Thymus (tissue), 11 donors: Measurements from ENCODE around the gene WDR49. TPM values are rescaled to one million over a fixed set of nuclear protein-coding genes. Genes with fewer than 3 reads are reported as not detected.

ENCODE experiments used
- DNase-seq, 9 donors: peaks; one replicate each; pipeline ENCODE4 v3.0.0-alpha.2; 2013; ENCODE audit warnings: low spot score in 9 of 9, low read depth in 6 of 9, missing footprints in 1 of 9
- H3K27ac ChIP-seq, 2 donors: one replicate each; pipeline ENCODE4 v1.5.1; 2013; ENCODE audit warnings: control low read depth in 1 of 2, low read depth in 1 of 2, low read length in 1 of 2, mild to moderate bottlenecking in 1 of 2, moderate library complexity in 1 of 2
- H3K27me3 ChIP-seq, 2 donors: one replicate each; pipeline ENCODE4 v1.5.1; 2013; ENCODE audit warnings: low read length in 1 of 2; ENCODE audit not compliant: control insufficient read depth in 2 of 2, insufficient read depth in 1 of 2
- H3K36me3 ChIP-seq, 2 donors: one replicate each; pipeline ENCODE4 v1.5.1; 2013; ENCODE audit warnings: low read length in 1 of 2, mild to moderate bottlenecking in 1 of 2, moderate library complexity in 1 of 2; ENCODE audit not compliant: control insufficient read depth in 2 of 2, insufficient read depth in 2 of 2
- H3K4me1 ChIP-seq, 2 donors: one replicate each; pipeline ENCODE4 v1.5.1; 2013; ENCODE audit warnings: low read length in 2 of 2; ENCODE audit not compliant: control insufficient read depth in 2 of 2, insufficient read depth in 2 of 2
- H3K4me3 ChIP-seq, 2 donors: one replicate each; pipeline ENCODE4 v1.5.1; 2013; ENCODE audit warnings: low read length in 2 of 2, control low read depth in 1 of 2, mild to moderate bottlenecking in 1 of 2
- H3K9me3 ChIP-seq, 2 donors: one replicate each; pipeline ENCODE4 v1.5.1; 2013; ENCODE audit warnings: low read length in 1 of 2, mild to moderate bottlenecking in 1 of 2; ENCODE audit not compliant: control insufficient read depth in 2 of 2, insufficient read depth in 1 of 2
- WGBS: extraction: QIAGEN DNeasy Blood & Tissue Kit; methylation state at CpG from one replicate; pipeline ENCODE4 v1.1.7; 2013; 5-methylcytosine and 5-hydroxymethylcytosine counted together
- polyA plus RNA-seq: library from polyadenylated mRNA; stranded (reverse); fragments of 200-250 nt; gene quantifications from one replicate; pipeline ENCODE4 v1.2.3, GENCODE V29; 2013
- total RNA-seq: library from RNA; stranded (reverse); fragments of 120-200 nt; gene quantifications from one replicate; pipeline ENCODE4 v1.2.4, GENCODE V29; 2013
- donor health status: healthy.

Gene WDR49
- total and polyA plus RNA-seq, 2 donors = 0.14 to 0.90 TPM

DNA sequence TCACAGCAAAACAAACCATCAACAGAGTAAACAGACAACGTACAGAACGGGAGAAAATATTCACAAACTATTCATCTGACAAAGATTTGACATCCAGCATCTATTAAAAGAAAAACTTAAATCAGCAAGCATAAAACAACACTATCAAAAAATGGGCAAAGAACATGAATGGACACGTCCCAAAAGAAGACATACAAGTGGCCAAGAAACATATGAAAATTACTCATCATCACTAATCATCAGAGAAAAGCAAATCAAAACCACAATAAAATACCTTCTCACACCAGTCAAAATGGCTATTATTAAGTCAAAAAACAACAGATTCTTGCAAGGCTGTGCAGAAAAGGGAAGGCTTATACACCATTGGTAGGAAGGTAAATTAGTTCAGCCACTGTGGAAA lies 166.2 kb downstream of the WDR49 start:
- Histone ChIP-seq H3K9me3 (no peaks in the 10 kb centered on the region), H3K4me3 (no peak overlapping the region), H3K27ac (no peak overlapping the region), H3K27me3 (no peaks in the 10 kb centered on the region), H3K4me1 (no peaks in the 10 kb centered on the region), H3K36me3 (no peaks in the 10 kb centered on the region)
- DNase-seq = no peak
- WGBS = 93% methylated on average over 3 of the region's 3 CpGs

DNA sequence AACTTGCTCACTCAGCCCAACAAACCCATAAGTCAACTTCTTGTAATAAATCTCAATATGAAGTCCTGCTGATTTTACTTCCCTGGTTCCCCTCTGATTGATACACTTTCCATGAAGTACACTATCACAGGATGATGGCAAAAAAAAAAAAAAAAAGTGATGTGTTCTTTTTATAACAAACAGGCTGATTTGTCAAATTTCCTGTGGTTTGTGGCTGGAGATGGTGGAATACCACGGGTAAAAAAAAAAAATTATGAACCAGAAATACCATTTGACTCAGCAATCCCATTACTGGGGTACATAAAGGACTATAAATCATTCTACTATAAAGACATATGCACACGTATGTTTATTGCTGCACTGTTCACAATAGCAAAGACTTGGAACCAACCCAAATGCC lies 169.2 kb downstream of the WDR49 start:
- H3K27ac ChIP-seq = no peak overlapping the region
- no peaks in the 10 kb centered on the region for H3K4me1 ChIP-seq
- no peak overlapping the region for H3K4me3 ChIP-seq
- 19% methylated on average over 2 of the region's 2 CpGs for WGBS
- H3K27me3 ChIP-seq = no peaks in the 10 kb centered on the region
- H3K9me3 ChIP-seq = no peaks in the 10 kb centered on the region
- no peak for DNase-seq
- H3K36me3 ChIP-seq = no peaks in the 10 kb centered on the region

DNA sequence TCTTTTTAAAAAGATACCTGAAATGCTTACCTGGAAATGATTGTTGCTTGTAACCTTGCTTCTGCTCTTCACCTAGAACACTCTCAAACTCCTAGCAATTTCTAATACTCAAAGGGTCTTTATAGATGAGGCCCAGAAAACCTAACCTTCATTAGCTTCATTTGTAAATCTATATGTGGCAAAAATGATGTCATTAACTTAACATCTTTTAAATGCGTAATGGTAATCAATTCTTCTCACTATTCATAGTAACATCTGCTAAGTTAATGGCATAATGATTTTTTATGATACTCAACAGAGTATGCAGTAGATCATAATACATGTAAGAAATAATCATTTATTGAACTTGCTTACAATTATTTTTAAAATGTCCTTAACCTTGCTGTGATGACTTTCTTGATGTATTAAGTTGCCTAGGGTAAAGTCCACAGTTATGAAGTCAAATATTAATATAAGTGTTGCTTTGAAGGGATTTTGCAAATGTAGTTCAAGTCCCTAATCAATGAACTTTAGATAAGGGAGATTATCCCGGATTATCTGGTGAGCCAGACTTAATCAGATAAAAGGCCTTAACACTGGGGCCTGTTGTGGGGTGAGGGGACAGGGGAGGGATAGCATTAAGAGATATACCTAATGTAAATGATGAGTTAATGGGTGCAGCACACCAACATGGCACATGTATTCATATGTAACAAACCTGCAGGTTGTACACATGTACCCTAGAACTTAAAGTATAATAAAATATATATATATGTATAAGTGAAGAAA lies 169.8 kb downstream of the WDR49 start:
- 95% methylated on average over 2 of the region's 2 CpGs for WGBS
- no peak for DNase-seq
- Histone ChIP-seq H3K36me3 (no peaks in the 10 kb centered on the region), H3K4me1 (no peaks in the 10 kb centered on the region), H3K27ac (no peak overlapping the region), H3K4me3 (no peak overlapping the region), H3K9me3 (no peaks in the 10 kb centered on the region), H3K27me3 (no peaks in the 10 kb centered on the region)

DNA sequence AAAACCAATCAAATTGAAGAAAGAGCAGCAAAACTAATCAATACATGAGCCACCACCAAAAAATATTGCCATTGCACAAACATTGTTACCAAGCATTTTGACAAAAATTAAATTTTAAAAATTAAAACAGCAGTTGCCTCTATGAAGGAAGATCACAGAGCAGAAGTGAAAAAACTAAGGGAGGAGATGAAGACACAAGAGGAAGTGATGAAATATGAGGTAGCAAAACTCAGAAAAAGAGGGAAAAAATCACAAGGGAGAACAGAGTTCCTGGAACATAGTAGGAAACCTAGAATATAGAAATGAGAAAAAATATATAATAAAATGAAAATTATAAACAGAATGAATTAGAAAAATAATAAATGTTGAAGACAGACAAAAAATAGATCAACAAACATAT lies 172.6 kb downstream of the WDR49 start:
- no peaks in the 10 kb centered on the region for H3K36me3 ChIP-seq
- no peak for DNase-seq
- no peak overlapping the region for H3K27ac ChIP-seq
- H3K4me1 ChIP-seq = no peaks in the 10 kb centered on the region
- no peaks in the 10 kb centered on the region for H3K9me3 ChIP-seq
- H3K27me3 ChIP-seq = no peaks in the 10 kb centered on the region
- no peak overlapping the region for H3K4me3 ChIP-seq

- 98% methylated on average over 2 of the region's 2 CpGs for WGBS
- Histone ChIP-seq H3K9me3 (no peaks in the 10 kb centered on the region), H3K4me1 (no peaks in the 10 kb centered on the region), H3K4me3 (no peak overlapping the region), H3K27ac (no peak overlapping the region), H3K27me3 (no peaks in the 10 kb centered on the region), H3K36me3 (no peaks in the 10 kb centered on the region)
- no peak for DNase-seq
Observed at GRCh38 chr3:167480748-167481147, 173.0 kb downstream of the WDR49 start.

- no peaks in the 10 kb centered on the region for H3K36me3 ChIP-seq
- no peak for DNase-seq
- H3K9me3 ChIP-seq = no peaks in the 10 kb centered on the region
- no peaks in the 10 kb centered on the region for H3K27me3 ChIP-seq
- WGBS = 99% methylated on average over 4 of the region's 4 CpGs
- H3K27ac ChIP-seq = no peak within 1 kb of the TSS
- H3K4me1 ChIP-seq = no peaks in the 10 kb centered on the region
- H3K4me3 ChIP-seq = no peak within 1 kb of the TSS
Observed at GRCh38 chr3:167473863-167474262, 179.9 kb downstream of the WDR49 start, which contains the start of gene SERPINI2. Gene SERPINI2, minus strand, starts transcription at chr3:167474042. Its CDS starts 2,208 bp downstream, at chr3:167471834.

GRCh38 chr3:167469381-167469780 lies 184.4 kb downstream of the WDR49 start:
- Histone ChIP-seq H3K27me3 (no peaks in the 10 kb centered on the region), H3K36me3 (no peaks in the 10 kb centered on the region), H3K4me3 (no peak overlapping the region), H3K9me3 (no peaks in the 10 kb centered on the region), H3K4me1 (no peaks in the 10 kb centered on the region), H3K27ac (no peak overlapping the region)
- WGBS = 83% methylated on average over 3 of the region's 3 CpGs
- DNase-seq = no peak

DNA sequence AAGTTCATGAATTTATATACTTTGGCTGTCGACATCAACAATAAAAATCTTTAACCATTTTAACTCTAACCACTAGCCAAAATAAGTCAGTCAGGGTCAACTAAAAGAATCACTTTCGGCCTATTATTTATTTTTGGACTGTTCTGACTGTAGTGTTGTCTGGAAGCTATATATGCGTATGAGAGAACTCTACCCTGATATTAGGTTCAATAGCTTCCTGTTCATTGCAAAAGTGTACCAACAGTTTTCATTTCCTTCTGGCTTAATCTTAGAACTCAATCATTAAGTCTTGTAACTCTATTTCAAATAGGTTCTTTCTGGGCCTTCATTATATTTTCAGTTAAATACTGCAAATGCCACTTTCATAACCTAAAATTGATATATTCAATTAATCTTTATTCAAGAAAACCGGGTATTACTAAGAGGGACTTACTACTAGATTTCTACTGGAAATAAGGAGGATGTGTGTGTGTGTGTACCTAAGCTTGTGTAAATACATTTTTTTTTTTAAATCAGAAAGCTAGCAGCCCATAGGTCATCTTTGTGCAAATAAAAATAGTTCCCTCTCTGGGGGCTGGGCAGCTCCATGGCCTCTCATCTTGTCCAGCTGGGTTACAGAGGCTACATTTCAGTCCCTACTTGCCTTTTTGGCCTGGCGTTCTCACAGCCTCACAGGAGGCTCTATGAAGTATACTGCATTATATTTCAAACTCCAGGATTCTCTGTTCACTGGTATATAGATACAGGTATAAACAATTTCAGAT lies 185.7 kb downstream of the WDR49 start:
- DNase-seq = no peak
- WGBS = 95% methylated on average over 5 of the region's 5 CpGs
- H3K36me3 ChIP-seq = no peaks in the 10 kb centered on the region
- no peak overlapping the region for H3K27ac ChIP-seq
- no peaks in the 10 kb centered on the region for H3K4me1 ChIP-seq
- H3K4me3 ChIP-seq = no peak overlapping the region
- no peaks in the 10 kb centered on the region for H3K9me3 ChIP-seq
- H3K27me3 ChIP-seq = no peaks in the 10 kb centered on the region

DNA sequence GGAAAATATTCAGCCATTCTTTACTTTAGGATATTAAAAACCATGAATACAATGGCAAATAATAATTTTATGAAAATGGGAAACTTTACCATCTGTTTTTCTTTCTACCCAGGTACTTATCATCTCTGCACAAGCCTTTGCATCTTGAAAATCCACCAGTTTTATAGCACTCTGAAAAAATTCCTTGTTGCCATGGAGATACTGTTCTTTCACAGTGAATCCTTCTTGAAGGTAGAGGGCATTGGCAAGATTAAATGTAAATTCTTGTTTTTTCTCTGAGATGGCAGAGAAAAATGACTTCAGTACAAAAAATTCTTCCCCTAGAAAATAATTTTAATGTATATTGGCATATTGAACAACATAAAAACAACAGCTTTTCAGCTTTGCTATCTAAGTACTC lies 186.8 kb downstream of the WDR49 start:
- no peak overlapping the region for H3K4me3 ChIP-seq
- no peaks in the 10 kb centered on the region for H3K27me3 ChIP-seq
- no peaks in the 10 kb centered on the region for H3K4me1 ChIP-seq
- no peaks in the 10 kb centered on the region for H3K36me3 ChIP-seq
- no peak for DNase-seq
- no peaks in the 10 kb centered on the region for H3K9me3 ChIP-seq
- no peak overlapping the region for H3K27ac ChIP-seq
